Endodermal cell (in vitro differentiated cells): ENCODE measurements around the gene CDH19. TPM values are rescaled to one million over a fixed set of nuclear protein-coding genes. Genes with fewer than 3 reads are reported as not detected.

Experiments
- DNase-seq: peaks from one replicate; pipeline ENCODE4 v3.0.0-alpha.2; 2017
- H3K27ac ChIP-seq: 2 replicates; pipeline ENCODE4 v1.5.1; 2013; ENCODE audit warnings: mild to moderate bottlenecking, low read depth, low read length, moderate library complexity
- H3K27me3 ChIP-seq: 2 replicates; pipeline ENCODE4 v1.6.1; 2013; ENCODE audit warnings: mild to moderate bottlenecking, low read length, moderate library complexity; ENCODE audit not compliant: insufficient read depth, control insufficient read depth, poor library complexity, severe bottlenecking
- H3K36me3 ChIP-seq: 2 replicates; pipeline ENCODE4 v1.7.0; 2013; ENCODE audit warnings: mild to moderate bottlenecking, low read length, moderate library complexity; ENCODE audit not compliant: control insufficient read depth, insufficient read depth
- H3K4me1 ChIP-seq: one replicate; pipeline ENCODE4 v1.7.0; 2013; ENCODE audit warnings: low read length; ENCODE audit not compliant: control insufficient read depth, insufficient read depth
- H3K4me3 ChIP-seq: 2 replicates; pipeline ENCODE4 v1.5.1; 2013; ENCODE audit warnings: mild to moderate bottlenecking, low read length, moderate library complexity
- H3K9ac ChIP-seq: 2 replicates; pipeline ENCODE4 v1.6.1; 2013; ENCODE audit warnings: mild to moderate bottlenecking, low read length, moderate library complexity; ENCODE audit not compliant: poor library complexity, severe bottlenecking; ENCODE audit errors: extremely low read depth
- H3K9me3 ChIP-seq: 2 replicates; pipeline ENCODE4 v1.6.1; 2013; ENCODE audit warnings: mild to moderate bottlenecking, low read length, moderate library complexity; ENCODE audit not compliant: control insufficient read depth
- H3K27ac Mint-ChIP-seq: 2 replicates; pipeline ENCODE4 v1.8.0; 2020; ENCODE audit warnings: mixed read lengths
- H3K27me3 Mint-ChIP-seq: 2 replicates; pipeline ENCODE4 v1.8.0; 2021; ENCODE audit warnings: mild to moderate bottlenecking, mixed read lengths; ENCODE audit not compliant: insufficient read depth
- H3K36me3 Mint-ChIP-seq: 2 replicates; pipeline ENCODE4 v1.8.0; 2020; ENCODE audit warnings: low read depth, mixed read lengths
- H3K4me1 Mint-ChIP-seq: 2 replicates; pipeline ENCODE4 v1.8.0; 2020; ENCODE audit warnings: mixed read lengths
- H3K4me3 Mint-ChIP-seq: 2 replicates; pipeline ENCODE4 v1.8.0; 2020; ENCODE audit warnings: mild to moderate bottlenecking, moderate library complexity, mixed read lengths
- H3K9me3 Mint-ChIP-seq: 2 replicates; pipeline ENCODE4 v1.8.0; 2020; ENCODE audit warnings: mild to moderate bottlenecking, mixed read lengths
- WGBS, 2 experiments: methylation state at CpG; one replicate each; pipeline versions ENCODE4 v1.1.5 to v1.1.7; 2013; ENCODE audit warnings: missing lambda C conversion rate in 2 of 2, mixed read lengths in 1 of 2; ENCODE audit not compliant: insufficient coverage in 1 of 2, insufficient read length in 1 of 2; 5-methylcytosine and 5-hydroxymethylcytosine counted together
- total RNA-seq, 2 donors: library from RNA; stranded (reverse); fragmentation: NEBNext Ultra II Directional in 1 of 2; extraction: Animal tissue kit (Norgen Biotek cat#: 25700) in 1 of 2; gene quantifications; 2 replicates in 1 of 2; 3 replicates in 1 of 2; pipeline ENCODE4 v1.2.1, GENCODE V29; 2021
- TF ChIP-seq, protein P1 (sequence below): fragments of 200-600 bp; sonication (generic); conservative IDR thresholded peaks from 2 replicates; pipeline ENCODE4 v1.5.0; 2021; ENCODE audit warnings: antibody characterized with exemption, mild to moderate bottlenecking

Gene CDH19
- total RNA-seq, 2 donors from 2014 or later: not detected

DNA sequence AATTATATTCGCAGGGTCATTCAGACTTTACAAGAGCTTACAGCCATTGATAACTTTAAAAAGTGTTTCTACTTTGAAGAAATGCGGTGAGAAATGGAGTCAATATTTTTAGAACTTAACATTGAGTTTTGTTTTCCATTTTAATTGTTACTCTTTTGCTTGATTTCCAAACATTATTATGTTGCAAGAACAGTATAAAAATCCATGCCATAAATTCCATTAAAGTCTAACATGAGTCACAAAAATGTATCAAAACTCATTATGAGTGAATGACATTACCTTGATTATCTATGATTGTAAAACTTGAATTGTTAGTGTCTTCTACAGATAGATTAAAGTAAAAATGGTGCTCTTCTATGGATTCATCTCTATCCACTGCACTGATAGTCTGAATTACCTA is 92.6 kb downstream of the CDH19 start:
- Histone ChIP-seq H3K36me3 (no peaks in the 10 kb centered on the region), H3K27ac (no peak overlapping the region), H3K4me3 (no peak overlapping the region), H3K9ac (no peak overlapping the region), H3K9me3 (no peaks in the 10 kb centered on the region), H3K27me3 (no peaks in the 10 kb centered on the region), H3K4me1 (no peaks in the 10 kb centered on the region)
- DNase-seq: no peak
- no peak overlapping the region for H3K27ac Mint-ChIP-seq
- H3K9me3 Mint-ChIP-seq: no peaks in the 10 kb centered on the region
- H3K36me3 Mint-ChIP-seq: no peaks in the 10 kb centered on the region
- 62% methylated on average over 2 of the region's 2 CpGs; no CpG with 5 or more reads in 1 of the 2 experiments for WGBS, 2 experiments
- no peak overlapping the region for H3K4me3 Mint-ChIP-seq
- TF ChIP-seq, protein P1, sequence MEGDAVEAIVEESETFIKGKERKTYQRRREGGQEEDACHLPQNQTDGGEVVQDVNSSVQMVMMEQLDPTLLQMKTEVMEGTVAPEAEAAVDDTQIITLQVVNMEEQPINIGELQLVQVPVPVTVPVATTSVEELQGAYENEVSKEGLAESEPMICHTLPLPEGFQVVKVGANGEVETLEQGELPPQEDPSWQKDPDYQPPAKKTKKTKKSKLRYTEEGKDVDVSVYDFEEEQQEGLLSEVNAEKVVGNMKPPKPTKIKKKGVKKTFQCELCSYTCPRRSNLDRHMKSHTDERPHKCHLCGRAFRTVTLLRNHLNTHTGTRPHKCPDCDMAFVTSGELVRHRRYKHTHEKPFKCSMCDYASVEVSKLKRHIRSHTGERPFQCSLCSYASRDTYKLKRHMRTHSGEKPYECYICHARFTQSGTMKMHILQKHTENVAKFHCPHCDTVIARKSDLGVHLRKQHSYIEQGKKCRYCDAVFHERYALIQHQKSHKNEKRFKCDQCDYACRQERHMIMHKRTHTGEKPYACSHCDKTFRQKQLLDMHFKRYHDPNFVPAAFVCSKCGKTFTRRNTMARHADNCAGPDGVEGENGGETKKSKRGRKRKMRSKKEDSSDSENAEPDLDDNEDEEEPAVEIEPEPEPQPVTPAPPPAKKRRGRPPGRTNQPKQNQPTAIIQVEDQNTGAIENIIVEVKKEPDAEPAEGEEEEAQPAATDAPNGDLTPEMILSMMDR: no peak
- peaks cover 12% of the 10 kb centered on the region for H3K4me1 Mint-ChIP-seq
- H3K27me3 Mint-ChIP-seq: no peaks in the 10 kb centered on the region

DNA sequence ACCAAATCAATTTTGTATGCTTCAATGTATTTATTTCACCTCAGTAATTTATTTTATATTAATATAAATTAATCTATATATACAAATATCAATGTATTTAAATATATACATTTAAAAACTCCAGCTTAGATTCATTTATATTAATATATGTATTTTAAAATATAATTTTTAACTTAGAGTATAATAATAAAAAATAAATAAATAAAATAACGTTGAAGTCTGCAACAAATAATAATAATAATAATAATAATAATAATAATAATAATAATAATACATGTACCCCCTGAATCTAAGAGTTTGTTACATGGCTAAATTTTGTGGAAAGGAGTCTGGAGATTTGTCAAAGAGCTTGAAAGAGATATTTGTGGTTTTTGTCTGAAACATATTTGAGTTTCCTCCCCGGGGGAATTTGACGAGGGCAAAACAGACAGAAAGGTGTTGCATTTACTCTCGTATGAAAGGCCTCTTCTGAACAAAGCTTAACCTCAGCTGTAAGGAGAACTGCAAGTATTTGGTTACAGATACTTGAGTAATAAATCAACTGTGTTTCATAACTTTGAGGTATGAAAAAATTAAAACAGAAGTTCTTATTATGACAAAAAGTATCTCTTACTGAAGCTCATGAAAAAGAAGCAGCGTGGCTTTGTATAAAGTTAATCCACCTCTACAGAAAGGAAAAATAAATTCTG is 93.4 kb downstream of the CDH19 start:
- no peaks in the 10 kb centered on the region for H3K36me3 ChIP-seq
- H3K9ac ChIP-seq: no peak overlapping the region
- no peak for DNase-seq
- no peak overlapping the region for H3K4me3 ChIP-seq
- Mint-ChIP-seq H3K4me3 (no peak overlapping the region), H3K36me3 (no peaks in the 10 kb centered on the region), H3K27me3 (no peaks in the 10 kb centered on the region), H3K4me1 (peaks cover 12% of the 10 kb centered on the region), H3K27ac (peak overlapping the region; percentile 69), H3K9me3 (no peaks in the 10 kb centered on the region)
- WGBS, 2 experiments: 88 to 91% methylated on average over 4 of the region's 5 CpGs
- H3K27ac ChIP-seq: no peak overlapping the region
- H3K4me1 ChIP-seq: no peaks in the 10 kb centered on the region
- H3K9me3 ChIP-seq: no peaks in the 10 kb centered on the region
- TF ChIP-seq, protein P1: no peak
- H3K27me3 ChIP-seq: no peaks in the 10 kb centered on the region

- 93% methylated on average over 3 of the region's 3 CpGs; no CpG with 5 or more reads in 1 of the 2 experiments for WGBS, 2 experiments
- peaks cover 12% of the 10 kb centered on the region for H3K4me1 Mint-ChIP-seq
- no peaks in the 10 kb centered on the region for H3K36me3 ChIP-seq
These were observed 95.0 kb downstream of the CDH19 start for GRCh38 chr18:66508937-66509336.

More at GRCh38 chr18:66508937-66509336, 95.0 kb downstream of the CDH19 start:
- H3K4me3 Mint-ChIP-seq: no peak overlapping the region
- no peaks in the 10 kb centered on the region for H3K36me3 Mint-ChIP-seq
- Histone ChIP-seq H3K27me3 (no peaks in the 10 kb centered on the region), H3K9me3 (no peaks in the 10 kb centered on the region), H3K9ac (no peak overlapping the region), H3K4me3 (no peak overlapping the region), H3K4me1 (no peaks in the 10 kb centered on the region), H3K27ac (no peak overlapping the region)
- TF ChIP-seq, protein P1: no peak
- H3K9me3 Mint-ChIP-seq: no peaks in the 10 kb centered on the region
- H3K27me3 Mint-ChIP-seq: no peaks in the 10 kb centered on the region
- no peak overlapping the region for H3K27ac Mint-ChIP-seq
- DNase-seq: no peak
